Hematopoietic multipotent progenitor cell treated with erythropoietin and hydrocortisone succinate and interleukin-3 and kit ligand, for 8 days (in vitro differentiated cells): ENCODE data around the gene CXCL12.

ENCODE experiments used
- DNase-seq: peaks from one replicate; pipeline ENCODE4 v3.0.0-alpha.2; 2015

Gene CXCL12

DNA sequence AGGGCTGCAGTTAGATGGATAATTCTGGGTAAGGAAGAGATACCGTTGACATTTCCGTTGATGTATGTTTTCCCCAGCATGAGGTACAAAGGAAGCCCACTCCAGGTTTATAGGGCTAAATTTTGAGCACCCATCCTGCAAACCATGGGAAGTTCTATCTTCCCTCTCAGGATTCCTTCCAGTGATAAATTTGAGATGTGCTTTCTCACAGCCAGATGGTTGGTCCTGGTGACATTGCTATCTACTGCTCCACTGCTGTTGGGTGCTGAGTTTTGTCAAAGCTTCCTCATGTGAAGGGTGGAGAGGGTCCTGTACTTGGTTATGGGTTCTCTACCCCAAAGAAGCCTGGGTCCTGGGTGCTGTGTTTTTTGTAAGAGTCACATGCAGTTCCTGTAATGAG, 57.4 kb downstream of the CXCL12 start:
- DNase-seq = no peak
